ENCODE measurements around the gene HOMER2. TPM values are rescaled to one million over a fixed set of nuclear protein-coding genes. Genes with fewer than 3 reads are reported as not detected.

The HOMER2 gene
- total RNA-seq, 1 donor from 2014 or later: 59.0 TPM

DNA sequence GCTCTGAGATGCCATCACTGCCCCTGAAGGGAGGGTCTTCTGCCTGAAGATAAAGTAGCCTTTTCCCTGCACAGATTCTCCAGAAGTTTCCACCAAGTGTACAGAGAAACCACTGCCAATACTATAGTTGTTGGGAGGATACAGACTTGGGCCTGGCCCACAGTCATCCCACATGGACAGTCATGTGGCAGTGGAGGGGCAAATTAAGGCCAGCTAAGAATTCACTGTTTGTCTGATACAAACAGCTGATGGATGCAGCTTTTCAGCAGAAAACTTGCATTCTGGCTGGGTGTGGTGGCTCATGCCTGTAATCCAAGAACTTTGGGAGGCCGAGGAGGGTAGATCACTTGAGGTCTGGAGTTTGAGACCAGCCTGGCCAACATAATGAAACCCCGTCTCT lies 22.1 kb downstream of the HOMER2 start:
- DNase-seq (ENCODE audit: low spot score): no peak

- no peak for DNase-seq (ENCODE audit: low spot score)
Measured at GRCh38 chr15:82928711-82929110, 23.8 kb downstream of the HOMER2 start.

DNA sequence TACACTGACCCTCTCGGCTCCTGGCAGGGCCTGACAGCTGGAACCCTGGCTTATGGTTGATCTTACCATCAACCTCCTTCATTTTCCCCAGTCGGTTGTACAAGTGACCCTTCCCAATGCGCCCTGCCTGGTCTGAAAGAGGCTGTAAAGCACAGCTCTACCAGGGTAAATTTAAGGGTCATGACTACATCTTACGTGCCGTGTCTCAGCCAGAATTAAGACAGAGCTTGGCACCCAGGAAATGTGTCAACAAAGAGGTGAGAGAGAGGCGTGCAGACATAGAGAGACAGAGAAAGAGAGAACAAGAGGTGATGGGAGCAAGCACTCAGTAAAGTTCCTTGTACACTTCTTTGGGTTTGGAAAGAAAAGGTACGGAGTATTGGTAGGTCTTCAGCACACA lies 28.8 kb downstream of the HOMER2 start:
- DNase-seq (ENCODE audit: low spot score): no peak

GRCh38 chr15:82922737-82923136 lies 29.8 kb downstream of the HOMER2 start:
- DNase-seq (ENCODE audit: low spot score): no peak

- DNase-seq (ENCODE audit: low spot score): no peak
Measured at GRCh38 chr15:82921939-82922338, 30.6 kb downstream of the HOMER2 start.

DNA sequence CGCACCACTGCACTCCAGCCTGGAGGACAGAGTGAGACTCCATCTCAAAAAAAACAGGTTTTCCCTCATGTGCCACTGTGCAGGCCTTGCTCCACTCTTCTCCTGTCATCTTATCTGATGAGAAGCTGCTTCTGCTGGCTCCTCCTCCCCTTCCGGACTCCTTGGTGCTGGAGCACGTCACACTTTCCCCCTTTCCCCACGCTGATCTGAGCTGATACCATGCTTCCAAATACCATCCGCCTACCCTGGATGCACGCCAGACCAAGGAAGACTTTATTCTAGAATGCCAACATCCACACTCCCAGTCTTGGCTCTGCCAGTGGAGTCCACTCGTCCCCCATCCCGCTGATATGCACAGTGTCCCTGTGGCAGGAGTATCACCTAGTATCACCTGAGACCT lies 31.3 kb downstream of the HOMER2 start:
- no peak for DNase-seq (ENCODE audit: low spot score)

- no peak for DNase-seq (ENCODE audit: low spot score)
Measured at GRCh38 chr15:82919231-82919886, 33.2 kb downstream of the HOMER2 start.

- no peak for DNase-seq (ENCODE audit: low spot score)
Measured at GRCh38 chr15:82918607-82919230, 33.8 kb downstream of the HOMER2 start.

GRCh38 chr15:82918162-82918561 lies 34.4 kb downstream of the HOMER2 start:
- DNase-seq (ENCODE audit: low spot score): no peak

- DNase-seq (ENCODE audit: low spot score): no peak
Measured at GRCh38 chr15:82917249-82917648, 35.3 kb downstream of the HOMER2 start.

GRCh38 chr15:82916161-82916952 lies 36.2 kb downstream of the HOMER2 start:
- no peak for DNase-seq (ENCODE audit: low spot score)

DNA sequence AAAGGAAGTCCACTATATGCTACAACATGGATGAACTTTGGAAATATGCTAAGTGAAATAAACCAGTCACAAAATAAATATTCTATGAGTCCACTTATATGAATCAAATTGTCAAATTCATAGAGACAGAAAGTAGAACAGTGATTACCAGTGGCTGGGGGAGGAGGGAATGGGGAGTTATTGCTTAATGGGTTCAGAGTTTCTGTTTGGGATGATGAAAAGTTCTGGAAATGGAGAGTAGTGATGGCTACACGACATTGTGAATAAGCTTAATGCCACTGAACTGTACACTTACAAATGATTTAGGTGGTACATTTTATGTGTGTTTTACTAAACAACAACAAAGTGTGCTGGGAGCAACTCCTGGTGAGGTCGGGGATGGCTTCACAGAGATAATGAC lies 38.1 kb downstream of the HOMER2 start:
- no peak for DNase-seq (ENCODE audit: low spot score)

DNA sequence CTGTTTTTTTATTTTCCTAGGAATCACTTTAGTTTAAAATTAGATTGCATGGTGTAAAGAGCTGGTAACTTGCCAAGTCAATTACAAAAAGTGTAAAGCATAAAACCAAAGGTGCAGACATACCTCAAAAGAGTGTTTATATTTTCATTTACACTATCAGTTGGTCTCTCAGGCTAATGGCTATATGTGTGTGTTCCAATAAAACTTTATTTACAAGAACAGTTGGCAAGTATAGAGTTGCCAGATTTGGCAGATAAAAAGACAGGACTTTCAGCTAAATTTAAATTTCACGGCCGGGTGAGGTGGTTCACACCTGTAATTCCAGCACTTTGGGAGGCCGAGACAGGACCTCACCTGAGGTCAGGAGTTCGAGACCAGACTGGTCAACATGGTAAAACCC lies 41.1 kb downstream of the HOMER2 start:
- no peak for DNase-seq (ENCODE audit: low spot score)

DNA sequence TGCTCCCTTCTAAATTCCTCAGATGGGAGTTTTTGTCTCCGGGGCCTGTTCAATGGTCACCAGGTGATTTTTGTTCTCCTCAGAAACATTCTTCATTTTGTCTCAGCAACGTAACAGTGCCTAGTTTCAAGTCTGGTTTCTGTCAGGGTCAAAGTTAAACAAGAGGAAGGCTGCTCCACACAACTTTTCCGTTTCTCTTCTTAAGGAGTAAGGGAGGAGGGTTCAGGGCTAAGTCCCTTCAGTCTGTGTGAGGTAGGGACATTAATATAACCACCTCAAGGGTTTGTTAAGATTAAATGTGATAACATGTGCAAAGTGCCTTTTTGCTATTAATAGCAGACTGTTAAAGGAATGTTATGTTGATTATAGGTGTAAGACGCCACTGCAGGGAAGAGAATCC lies 41.8 kb downstream of the HOMER2 start:
- DNase-seq (ENCODE audit: low spot score): no peak

- DNase-seq (ENCODE audit: low spot score): no peak
Measured at GRCh38 chr15:82909080-82909815, 43.3 kb downstream of the HOMER2 start.

GRCh38 chr15:82907350-82907749 lies 45.2 kb downstream of the HOMER2 start:
- no peak for DNase-seq (ENCODE audit: low spot score)

- DNase-seq (ENCODE audit: low spot score): no peak
Measured at GRCh38 chr15:82904574-82904973, 47.9 kb downstream of the HOMER2 start.

GRCh38 chr15:82903511-82903910 lies 49.0 kb downstream of the HOMER2 start:
- DNase-seq (ENCODE audit: low spot score): no peak

GRCh38 chr15:82901114-82901805 lies 51.3 kb downstream of the HOMER2 start:
- no peak for DNase-seq (ENCODE audit: low spot score)

DNA sequence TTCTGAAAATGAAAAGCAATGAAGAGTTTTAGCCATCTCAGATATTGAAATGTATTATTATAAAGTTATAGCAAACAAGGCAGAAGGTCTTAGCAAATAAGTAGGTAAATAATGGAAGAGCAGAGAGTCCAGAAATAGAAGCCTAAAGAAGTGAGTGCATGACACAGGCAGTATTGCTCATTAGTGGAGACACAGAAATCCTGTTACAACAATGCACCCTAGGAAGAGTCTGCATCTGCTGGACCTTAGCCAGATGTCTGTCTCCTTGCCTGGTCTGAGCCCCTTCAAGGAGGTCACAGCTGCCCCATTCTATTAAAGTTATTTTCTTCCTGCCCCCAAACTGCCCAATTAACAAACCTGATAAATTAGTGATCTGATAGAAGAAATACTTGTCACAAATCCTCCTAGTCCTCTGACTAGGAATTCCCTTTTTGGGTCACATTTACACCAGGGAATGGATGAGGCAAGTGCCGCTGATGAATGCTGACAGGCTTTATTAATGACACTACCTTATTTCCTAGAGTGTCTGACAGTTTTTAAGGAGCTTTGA lies 51.9 kb downstream of the HOMER2 start:
- DNase-seq (ENCODE audit: low spot score): no peak

- no peak for DNase-seq (ENCODE audit: low spot score)
Measured at GRCh38 chr15:82898961-82899360, 53.6 kb downstream of the HOMER2 start.

Data from umbilical cord (tissue), 2 donors.